Measurements from ENCODE around the gene NIPA2.

The NIPA2 gene

DNA sequence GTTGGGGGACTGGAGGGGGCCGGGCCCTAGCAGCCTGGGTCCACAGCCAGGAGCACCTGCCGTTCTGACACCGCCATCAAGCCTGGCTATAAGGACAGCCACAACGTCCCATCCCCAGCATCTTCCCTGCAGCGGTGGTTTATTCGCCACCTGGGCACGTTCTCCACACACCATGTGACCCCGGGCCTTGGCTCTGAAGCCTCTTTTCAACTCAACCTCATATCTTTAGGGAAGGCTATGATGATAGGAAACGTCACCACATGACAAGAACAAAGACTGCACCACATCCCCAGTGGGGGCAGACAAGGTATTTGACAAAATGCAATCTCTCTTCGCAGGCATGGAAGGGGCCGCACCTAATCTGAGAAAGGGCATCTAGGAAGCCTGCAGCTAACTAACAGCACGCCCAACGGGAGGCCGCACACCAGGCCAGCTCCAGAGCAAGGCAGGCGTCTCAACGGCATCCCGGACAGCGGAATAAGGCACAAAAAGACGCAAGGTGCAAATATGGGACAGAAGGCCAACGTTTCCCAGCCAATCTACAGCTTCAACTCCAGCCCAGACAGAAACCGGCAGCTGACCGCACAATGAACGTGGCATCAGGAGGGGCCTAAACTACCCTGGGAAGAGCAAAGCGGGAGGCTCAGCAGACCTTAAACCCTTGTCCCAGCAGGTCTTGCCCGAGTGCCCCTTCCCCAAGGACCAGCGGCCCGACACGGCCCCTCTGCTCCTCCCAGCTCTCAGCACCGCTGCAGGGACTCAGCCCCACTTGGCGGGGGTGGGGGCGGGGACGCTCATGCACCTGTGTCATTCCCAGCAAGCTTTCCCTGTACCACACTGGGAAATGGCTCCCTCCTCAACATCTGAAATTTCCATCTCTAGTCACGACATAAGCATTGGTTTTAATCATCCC, 41.9 kb downstream of the NIPA2 start:
- FAIRE-seq, result no peak

DNA sequence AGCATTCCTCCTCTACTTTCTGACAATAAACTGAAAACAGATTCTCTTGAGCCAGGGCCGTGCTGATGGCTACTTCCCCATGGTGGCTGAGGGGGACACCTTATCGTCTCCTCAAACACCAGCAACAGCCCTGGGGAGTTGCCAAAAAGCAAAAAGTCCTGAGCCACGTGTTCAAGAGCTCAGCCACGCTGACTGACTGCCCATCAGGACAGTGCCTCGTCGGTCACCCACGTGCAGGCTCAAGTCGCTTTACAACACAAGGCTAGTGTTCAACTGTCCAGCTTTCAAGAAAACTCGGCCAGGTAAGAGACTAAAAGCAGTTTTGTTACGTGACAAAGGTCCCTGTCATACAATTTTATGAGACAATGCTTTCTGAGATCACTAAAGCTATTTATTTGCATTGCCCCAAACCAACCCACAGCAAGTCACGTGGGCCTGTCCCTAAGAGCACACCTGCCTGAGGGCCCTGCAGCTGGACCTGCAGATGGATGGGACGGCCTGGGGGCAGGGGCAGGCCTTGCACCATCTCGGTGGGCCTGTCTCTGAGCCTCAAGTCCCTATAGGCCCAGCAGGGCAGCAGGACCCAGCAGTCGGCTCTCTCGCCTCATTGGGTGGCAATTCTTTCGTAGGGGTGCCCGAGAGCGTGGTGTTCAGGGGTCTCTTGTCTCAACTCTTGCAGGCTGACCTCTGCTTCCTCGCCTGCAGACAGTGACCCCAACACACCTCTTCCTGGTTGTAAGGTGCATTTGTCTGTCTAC, 42.7 kb downstream of the NIPA2 start:
- no peak for FAIRE-seq

DNA sequence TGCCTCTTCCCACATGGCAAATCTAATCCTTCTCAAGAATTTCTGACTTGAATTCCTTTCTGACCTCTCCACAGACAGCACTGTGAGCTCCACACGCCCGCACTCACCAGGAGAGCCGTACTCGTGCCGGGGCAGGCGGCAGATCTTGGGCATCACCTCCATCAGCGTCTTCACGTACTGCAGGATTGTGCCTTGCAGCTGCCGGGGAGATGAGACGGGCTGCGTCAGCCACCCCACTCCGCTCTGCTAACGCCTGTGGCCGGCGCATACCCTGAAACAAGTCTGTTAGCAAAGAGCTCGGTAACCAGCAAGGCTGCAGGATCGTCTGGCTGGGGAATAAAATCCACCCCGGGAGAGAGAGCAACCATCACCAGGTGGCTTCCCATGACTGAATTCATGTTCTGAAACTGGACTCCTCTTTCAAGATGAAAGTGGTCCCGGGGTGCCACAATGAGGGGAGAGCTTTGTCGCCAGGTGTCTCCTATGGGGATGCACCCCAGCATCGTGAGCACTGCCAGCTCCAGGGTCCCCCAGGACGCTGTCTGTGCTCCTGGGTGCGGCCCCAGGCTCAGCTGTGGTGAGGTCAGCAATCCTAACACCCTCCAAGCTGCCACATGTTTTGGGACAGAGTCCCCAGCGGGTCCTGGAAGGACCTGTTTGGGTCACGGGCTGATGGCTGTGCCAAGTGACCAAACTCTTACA, 43.4 kb downstream of the NIPA2 start:
- FAIRE-seq, result no peak

DNA sequence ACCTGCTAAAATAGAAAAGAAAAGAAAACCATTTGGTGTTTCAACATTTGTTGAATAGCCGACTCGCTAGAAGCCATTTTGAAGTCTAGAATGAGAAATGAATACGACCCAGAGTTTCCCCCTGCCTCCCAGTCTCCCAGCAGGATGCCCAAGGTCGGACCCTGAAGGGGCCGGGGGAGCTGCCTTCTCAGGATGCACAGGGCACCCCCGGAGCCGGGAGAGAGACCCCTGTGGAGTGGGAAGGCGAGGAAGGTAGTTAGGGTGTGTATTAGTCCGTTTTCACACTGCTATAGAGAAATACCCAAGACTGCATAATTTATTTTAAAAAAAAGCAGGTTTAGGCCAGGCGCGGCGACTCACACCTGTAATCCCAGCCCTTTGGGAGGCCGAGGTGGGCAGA, 44.7 kb downstream of the NIPA2 start:
- no peak for FAIRE-seq

DNA sequence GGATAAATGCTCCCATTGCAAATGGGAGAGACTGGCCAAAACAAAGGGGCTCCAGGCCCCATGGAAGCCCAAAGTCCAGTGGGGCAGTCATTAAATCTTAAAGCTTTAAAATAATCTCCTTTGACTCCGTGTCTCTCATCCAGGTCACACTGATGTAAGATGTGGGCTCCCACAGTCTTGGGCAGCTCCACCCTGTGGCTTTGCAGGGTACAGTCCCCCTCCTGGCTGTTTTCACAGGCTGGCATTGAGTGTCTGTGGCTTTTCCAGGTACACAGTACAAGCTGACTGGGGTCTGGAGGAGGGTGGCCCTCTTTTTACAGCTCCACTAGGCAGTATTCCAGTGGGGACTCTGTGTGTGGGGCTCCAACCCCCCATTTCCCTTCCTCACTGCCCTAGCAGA, 45.9 kb downstream of the NIPA2 start:
- no peak for FAIRE-seq

DNA sequence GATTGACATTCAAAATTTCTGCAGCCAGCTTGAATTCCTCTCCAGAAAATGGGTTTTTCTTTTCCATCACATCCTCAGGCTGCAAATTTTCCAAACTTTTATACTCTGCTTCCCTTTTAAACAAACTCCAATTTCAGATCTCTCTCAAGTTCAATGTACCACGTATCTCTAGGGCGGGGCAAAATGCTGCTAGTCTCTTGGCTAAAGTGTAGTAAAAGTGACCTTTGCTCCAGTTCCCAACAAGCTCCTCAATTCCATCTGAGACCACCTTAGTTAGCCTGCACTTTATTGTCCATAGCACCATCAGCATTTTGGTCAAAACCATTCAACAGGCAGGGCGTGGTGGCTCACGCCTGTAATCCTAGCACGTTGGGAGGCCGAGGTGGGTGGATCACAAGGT, 46.7 kb downstream of the NIPA2 start:
- FAIRE-seq, result no peak

DNA sequence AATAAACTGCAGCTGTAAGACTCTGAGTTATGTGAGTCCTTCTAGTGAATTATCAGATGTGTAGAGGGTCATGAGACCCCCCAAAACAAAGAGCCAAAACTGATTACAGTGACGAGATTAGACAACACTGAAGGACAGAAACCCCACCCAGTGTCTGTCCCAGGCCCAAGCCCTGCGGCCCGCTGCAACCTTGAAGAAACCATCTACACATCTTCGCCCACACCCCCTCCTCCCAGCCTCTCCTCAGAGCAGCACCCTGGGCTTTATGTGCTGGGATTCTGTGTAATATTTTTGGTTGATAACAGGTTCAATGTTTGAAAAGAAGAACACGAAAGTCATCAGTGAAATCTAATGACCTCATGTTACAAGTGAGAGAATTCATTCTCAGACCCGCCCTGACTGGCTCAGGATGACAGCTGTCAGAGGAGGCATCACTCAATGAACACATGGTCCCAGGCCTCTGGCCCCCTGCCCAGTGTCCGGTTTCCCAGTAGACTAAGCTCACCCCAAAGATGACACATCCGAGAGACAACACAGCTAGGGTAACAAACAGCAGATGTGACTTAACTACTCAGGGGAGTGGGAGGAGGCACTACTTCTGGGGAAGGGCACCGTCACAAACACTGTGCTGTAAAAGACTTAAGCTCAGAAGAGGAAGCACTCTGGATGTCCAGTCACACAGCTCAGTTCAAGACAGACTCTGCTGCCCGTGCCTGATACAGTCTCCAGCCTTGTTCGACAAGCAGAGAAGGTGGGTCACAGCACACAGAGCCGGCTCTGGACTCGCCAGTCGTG, 48.9 kb downstream of the NIPA2 start:
- no peak for FAIRE-seq

DNA sequence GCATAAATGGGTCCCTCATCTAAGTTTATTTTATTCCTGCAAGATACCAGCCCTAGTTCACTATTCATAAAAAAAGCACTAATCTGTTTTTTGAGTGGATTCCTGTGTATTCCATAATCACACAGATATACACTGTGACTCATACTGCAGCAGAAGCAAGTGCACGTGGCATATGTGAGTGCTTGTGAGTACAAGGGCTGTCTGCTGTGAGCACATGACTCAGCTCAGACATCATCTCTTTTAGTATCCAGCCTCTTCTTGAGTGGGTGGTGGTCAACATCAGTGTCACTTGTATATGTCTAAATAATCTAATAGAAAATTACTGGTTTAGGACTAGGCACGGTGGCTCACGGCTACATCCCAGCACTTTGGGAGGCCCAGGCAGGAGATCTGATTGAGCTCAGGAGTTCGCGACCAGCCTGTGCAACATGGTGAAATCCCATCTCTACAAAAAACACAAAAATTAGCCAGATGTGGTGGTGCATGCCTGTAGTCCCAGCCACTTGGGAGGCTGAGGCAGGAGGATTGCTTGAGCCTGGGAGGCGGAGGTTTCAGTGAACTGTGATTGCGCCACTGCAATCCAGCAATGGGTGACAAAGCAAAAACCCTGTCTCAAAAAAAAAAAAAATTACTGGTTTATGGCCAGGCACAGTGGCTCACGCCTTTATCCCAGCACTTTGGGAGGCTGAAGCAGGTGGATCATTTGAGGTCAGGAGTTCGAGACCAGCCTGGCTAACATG, 49.8 kb downstream of the NIPA2 start:
- no peak for FAIRE-seq

DNA sequence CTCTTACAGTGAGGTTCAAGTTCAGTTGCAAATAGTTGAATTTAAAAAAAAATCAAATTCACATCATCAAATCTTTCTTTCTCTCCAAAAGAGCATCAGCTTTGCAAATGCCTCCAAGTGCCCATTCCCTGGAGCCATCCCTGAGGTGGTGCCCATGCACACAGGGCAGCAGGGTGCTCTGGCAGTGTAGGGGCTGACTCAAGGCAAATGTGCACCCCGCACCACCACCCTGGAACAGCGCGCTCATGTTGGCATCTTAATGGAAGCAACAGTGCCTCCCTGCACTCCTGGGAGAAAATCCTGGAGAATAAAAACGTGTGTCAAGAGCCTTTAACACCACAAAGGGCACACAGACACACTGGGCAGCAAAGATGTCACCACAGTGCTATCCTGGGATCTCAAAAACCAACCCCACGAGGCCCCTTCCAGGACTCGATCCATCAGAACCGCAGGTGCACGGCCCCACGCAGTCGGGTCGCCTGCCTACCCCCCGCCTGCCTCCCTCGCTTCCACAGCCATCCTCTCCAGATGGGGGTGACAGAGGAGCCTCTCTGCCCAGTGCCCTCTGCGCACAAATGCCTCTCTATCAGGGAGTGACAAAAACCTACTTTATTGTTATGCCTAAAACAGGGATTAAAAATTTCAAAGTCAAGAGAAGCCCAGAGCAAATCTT, 50.8 kb downstream of the NIPA2 start:
- no peak for FAIRE-seq

DNA sequence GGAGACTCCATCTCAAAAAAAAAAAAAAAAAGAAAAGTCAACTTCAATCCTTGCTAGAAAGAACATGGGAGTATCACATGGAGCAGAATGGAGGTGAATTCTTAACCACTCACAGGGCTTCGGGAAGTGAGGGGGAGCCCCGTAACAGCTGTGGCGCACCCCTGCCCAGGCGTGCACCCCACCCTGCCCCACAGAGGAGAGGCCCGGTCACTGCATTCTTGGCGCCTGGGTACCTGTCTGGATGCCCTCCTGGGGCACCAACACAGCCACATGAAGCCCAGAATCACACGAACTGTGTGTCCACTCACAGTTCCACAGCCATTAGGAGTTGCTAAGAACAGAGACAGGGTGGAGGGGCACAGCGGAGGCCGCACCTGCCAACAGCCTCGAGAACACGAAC, 51.8 kb downstream of the NIPA2 start:
- no peak for FAIRE-seq

DNA sequence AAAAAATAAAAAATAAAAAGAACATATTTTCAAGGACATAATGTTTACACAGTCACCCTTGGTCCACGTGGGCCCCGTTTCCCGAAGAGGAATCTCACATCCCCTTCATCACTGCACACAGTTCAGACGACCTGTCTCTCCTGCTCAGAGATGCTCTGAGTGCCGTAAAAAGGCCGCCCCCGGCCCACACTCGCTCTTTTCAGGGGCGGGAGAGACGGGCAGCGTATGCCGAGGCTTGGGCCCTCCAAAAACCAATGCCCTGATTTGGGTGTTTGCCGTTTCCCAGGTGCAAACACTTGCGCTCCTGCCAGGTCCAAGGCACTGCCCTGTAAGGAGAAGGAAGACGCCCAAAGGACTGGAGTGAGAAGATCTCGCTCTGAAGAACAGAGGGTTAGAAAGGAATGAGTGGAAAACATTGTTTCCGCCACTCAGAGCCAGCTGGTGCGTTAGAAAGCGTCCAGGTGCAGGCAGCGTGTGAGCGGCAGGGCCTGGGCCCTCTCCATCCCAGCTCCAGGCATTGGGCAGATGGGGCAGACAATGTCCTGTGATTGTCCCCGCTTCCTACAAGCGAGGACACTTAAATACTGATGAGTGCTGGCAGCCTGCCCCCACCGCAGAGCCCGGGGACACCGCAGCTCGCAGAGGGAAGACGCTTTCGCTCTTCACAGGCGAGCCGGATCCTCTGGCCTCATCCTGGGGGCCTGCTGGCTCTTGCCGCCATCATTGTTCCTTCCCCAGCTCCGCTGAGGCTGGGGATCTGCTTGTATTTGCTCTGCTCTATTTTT, 53.2 kb downstream of the NIPA2 start:
- no peak for FAIRE-seq

DNA sequence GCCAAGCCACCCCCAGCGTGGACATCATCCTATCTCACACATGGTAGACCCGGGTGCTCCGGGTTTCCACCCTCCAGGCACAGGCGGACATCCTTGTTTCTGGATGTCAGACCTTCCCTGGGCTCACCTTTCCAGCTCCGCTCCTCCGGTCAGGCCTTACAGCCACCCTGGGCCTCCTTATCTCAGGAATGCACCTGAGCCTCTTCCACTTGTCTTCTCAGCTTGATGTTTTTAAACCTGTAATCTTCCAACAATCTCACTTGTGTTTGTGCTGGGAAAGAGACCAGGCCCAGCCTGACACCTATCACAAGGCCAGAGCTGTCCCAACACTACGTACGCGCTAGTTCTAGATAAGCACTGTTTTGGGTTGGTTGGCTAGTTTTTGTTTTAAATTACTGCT, 53.9 kb downstream of the NIPA2 start:
- no peak for FAIRE-seq

DNA sequence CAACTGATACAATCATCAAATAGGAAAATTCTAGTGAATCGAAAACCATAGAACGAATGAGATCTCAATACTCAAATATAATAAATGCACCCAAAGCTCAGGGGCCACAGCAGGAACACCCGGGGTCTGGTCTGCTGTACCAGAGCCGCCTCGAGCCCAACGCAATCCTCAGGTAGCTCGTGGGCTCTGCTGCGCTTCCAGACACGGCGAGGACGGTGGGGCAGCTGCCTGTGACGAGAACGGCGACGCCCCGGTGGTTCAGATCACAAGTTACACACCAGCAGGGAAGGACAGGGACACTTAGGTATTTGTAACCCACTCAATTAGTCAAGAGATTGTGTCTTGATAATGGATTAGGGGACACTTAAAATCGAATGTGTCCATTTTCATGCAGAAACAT, 54.6 kb downstream of the NIPA2 start:
- FAIRE-seq, result no peak

DNA sequence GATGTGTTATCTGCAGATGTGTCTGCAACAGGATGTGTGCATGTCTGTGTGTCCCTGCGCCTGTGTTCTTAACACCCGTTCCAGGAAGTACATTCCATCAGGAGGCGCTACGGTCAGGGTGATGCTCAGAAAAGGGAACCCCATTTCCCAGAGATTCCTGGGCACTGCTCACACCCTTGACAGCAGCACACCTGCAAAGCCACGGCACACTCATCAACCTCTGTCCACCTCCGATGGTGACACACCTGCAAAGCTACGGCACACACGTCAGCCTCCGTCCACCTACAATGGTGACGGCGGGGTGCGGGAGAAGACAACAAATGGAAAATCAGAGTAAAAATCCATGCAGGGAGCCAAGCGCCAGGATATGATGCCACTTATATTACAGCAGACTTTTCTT, 55.4 kb downstream of the NIPA2 start:
- no peak for FAIRE-seq

DNA sequence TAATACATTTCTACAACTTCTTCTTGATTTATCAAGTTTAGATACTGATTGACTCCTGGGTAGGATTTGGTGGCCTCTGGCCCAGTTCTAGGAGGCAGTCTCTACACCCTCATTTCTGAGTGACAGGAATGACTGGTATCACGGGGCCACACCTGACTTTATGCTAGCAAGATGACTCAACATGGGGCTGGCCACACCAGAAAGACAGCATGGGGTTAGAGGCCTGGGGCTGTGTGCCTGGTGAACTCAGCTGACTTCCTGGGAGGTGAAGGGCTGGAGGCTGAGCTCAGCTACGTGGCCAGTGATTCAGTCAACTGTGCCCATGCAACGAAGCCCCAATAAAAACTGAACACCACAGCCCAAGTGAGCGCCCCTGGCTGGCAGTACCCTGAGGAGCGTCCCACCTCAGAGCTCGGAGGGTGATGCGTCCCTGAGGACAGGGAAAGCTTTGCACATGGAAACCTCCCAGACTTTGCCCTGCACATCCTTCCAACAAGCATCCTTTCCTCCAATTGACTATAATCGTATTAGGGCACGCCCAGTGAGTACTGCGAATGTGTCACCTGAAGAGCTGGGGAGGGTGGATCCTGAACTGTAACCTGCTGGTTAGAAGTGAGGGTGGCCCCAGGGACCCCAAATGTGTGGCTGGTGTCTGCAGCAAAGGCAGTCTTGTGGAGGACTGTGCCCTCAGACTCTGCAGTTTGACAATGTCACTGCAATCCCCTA, 57.2 kb downstream of the NIPA2 start:
- FAIRE-seq, result no peak

DNA sequence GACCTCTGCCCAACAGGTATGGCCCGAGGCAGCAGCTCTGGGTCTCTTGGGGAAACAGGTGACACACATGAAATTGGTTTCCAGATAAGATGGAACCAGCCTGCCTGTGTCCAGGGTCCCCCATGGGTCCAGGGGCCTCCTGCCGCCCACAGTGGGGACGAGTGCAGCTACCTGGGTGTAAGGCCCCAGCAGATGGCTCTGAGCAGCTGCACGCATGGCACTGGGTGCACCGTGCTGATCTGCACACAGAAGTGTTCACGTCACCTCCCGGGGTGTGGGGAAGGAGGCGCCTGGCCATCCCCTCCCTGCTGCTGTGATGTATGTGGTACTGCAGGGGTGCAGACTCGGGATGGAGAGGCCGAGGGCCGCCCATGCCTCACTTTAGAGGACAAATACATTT, 63.6 kb downstream of the NIPA2 start:
- FAIRE-seq, result no peak

DNA sequence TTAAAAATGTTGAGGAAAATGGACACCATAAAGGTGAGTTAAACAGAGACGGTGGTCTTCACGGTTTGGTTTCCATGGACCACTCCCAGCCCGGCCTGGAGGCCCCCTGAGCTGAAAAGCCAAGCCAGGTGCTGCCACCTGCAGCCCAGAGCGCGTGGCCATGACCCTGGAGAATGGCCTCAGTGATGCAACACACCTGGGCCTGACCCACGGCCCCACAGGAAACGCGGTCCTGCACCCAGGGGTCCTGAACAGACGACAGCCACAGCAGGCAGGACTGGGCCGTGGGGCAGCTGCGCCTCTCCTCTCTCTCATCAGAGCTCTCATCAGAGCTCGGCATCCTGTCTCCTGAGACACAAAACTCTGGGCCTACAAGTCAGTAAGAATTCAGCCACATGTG, 64.1 kb downstream of the NIPA2 start:
- no peak for FAIRE-seq

DNA sequence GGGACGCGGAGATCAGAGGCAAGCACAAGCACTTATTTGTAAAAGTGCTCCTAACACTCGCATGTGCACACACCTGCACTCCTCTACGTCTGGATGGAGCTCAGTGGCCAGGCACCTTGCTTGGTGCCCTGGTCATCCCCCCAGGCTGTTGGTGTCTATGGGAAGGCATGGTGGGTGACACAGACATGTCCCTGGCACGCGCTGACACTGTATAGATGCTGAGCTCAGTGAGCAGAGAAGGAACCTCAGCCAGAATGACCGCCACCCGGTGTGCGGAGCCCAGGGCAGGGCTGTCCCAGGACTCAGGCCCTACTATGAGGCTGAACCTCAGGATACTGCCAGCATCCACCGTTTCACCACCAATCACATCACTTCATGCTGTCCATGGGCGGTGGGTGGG, 64.5 kb downstream of the NIPA2 start:
- no peak for FAIRE-seq

DNA sequence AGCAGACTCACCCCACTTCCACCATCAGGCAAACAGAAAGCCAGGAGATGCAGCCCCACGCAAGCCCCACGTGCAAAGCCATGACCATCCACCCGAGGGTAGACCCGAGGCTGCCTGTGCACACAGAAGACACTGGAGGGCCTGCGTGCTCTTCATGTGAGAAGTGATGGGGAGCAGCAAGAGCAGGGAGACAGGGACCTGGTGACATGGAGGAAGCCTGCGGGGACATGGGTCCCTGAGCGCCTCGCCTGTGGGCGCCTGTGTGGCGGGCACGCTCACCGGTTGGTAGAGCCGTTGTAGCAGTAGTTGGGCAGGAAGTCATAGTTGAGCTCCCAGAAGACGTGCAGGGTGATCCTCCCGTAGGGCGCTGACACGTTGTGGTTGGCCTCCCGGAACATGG, 65.0 kb downstream of the NIPA2 start:
- no peak for FAIRE-seq

DNA sequence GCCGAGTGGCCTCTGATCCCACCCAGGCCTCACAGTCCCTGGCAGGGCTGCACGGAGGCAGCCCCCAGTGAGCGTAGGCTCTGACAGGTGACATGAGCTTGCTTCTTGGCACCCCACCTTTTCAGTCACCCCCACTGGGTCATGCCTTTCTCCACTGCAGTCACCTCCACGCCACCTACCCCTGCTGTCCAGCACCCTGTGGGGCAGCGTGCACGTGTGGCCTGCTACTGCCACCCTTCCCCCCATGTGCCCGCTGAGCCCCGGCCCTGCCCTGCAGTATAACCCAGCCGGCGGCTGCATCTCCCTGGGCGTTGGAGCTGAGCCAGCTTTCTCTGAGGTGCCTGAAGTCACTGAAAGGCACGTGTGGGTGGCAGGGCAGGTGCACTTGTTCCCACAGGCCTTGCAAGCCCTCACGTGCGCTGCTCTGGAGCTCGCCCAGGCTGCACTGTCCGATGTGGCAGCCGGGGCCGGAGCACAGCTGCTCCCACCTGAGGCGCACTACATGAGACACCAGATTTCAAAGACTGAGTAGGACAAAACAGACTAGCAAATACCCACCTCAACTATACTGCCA, 65.6 kb downstream of the NIPA2 start:
- no peak for FAIRE-seq

Data from TTC549 (cell line).